Measurements from ENCODE around the gene TTR. TPM values are rescaled to one million over a fixed set of nuclear protein-coding genes. Genes with fewer than 3 reads are reported as not detected.

Gene TTR
- total RNA-seq, 1 donor from 2014 or later, result not detected

GRCh38 chr18:31631526-31631925 is 39.8 kb downstream of the TTR start:
- H3K27me3 Mint-ChIP-seq (ENCODE audit: unreplicated experiment), result no peaks in the 10 kb centered on the region
- peaks cover 34% of the 10 kb centered on the region for H3K36me3 Mint-ChIP-seq (ENCODE audit: low read depth, unreplicated experiment)
- H3K9me3 Mint-ChIP-seq (ENCODE audit: unreplicated experiment), result no peaks in the 10 kb centered on the region
- TF ChIP-seq CTCF (IDR thresholded peaks at IDR 0.05; ENCODE audit: unreplicated experiment), result no peak
- H3K4me1 Mint-ChIP-seq (ENCODE audit: unreplicated experiment), result peaks cover 14% of the 10 kb centered on the region
- H3K27ac Mint-ChIP-seq (ENCODE audit: unreplicated experiment), result no peak overlapping the region
- H3K4me3 Mint-ChIP-seq (ENCODE audit: unreplicated experiment), result no peak overlapping the region
- no peak for DNase-seq (ENCODE audit: low spot score)

GRCh38 chr18:31632356-31632755 is 40.7 kb downstream of the TTR start:
- TF ChIP-seq CTCF (IDR thresholded peaks at IDR 0.05; ENCODE audit: unreplicated experiment), result no peak
- no peaks in the 10 kb centered on the region for H3K9me3 Mint-ChIP-seq (ENCODE audit: unreplicated experiment)
- H3K4me1 Mint-ChIP-seq (ENCODE audit: unreplicated experiment), result peaks cover 14% of the 10 kb centered on the region

GRCh38 chr18:31633392-31634330 is 42.0 kb downstream of the TTR start:
- H3K27ac Mint-ChIP-seq (ENCODE audit: unreplicated experiment), result no peak overlapping the region
- peaks cover 32% of the 10 kb centered on the region for H3K36me3 Mint-ChIP-seq (ENCODE audit: low read depth, unreplicated experiment)
- no peak for DNase-seq (ENCODE audit: low spot score)
- TF ChIP-seq CTCF (IDR thresholded peaks at IDR 0.05; ENCODE audit: unreplicated experiment), result no peak
- H3K4me3 Mint-ChIP-seq (ENCODE audit: unreplicated experiment), result no peak overlapping the region
- H3K27me3 Mint-ChIP-seq (ENCODE audit: unreplicated experiment), result no peaks in the 10 kb centered on the region
- peaks cover 14% of the 10 kb centered on the region for H3K4me1 Mint-ChIP-seq (ENCODE audit: unreplicated experiment)
- no peaks in the 10 kb centered on the region for H3K9me3 Mint-ChIP-seq (ENCODE audit: unreplicated experiment)

More at GRCh38 chr18:31632356-31632755, 40.7 kb downstream of the TTR start:
- Mint-ChIP-seq H3K27me3 (ENCODE audit: unreplicated experiment) (no peaks in the 10 kb centered on the region), H3K36me3 (ENCODE audit: low read depth, unreplicated experiment) (peaks cover 32% of the 10 kb centered on the region), H3K4me3 (ENCODE audit: unreplicated experiment) (no peak overlapping the region), H3K27ac (ENCODE audit: unreplicated experiment) (no peak overlapping the region)
- DNase-seq (ENCODE audit: low spot score), result no peak

GRCh38 chr18:31634331-31634713 is 42.6 kb downstream of the TTR start:
- no peak for DNase-seq (ENCODE audit: low spot score)
- H3K4me1 Mint-ChIP-seq (ENCODE audit: unreplicated experiment), result peaks cover 14% of the 10 kb centered on the region
- no peak for TF ChIP-seq CTCF (IDR thresholded peaks at IDR 0.05; ENCODE audit: unreplicated experiment)
- H3K9me3 Mint-ChIP-seq (ENCODE audit: unreplicated experiment), result no peaks in the 10 kb centered on the region
- H3K27ac Mint-ChIP-seq (ENCODE audit: unreplicated experiment), result no peak overlapping the region
- H3K36me3 Mint-ChIP-seq (ENCODE audit: low read depth, unreplicated experiment), result peaks cover 34% of the 10 kb centered on the region
- H3K27me3 Mint-ChIP-seq (ENCODE audit: unreplicated experiment), result no peaks in the 10 kb centered on the region
- peak overlapping the region; percentile 16 for H3K4me3 Mint-ChIP-seq (ENCODE audit: unreplicated experiment)

GRCh38 chr18:31636387-31636786 is 44.7 kb downstream of the TTR start:
- Mint-ChIP-seq H3K4me3 (ENCODE audit: unreplicated experiment) (no peak overlapping the region), H3K36me3 (ENCODE audit: low read depth, unreplicated experiment) (peaks cover 21% of the 10 kb centered on the region), H3K4me1 (ENCODE audit: unreplicated experiment) (peaks cover 14% of the 10 kb centered on the region), H3K9me3 (ENCODE audit: unreplicated experiment) (no peaks in the 10 kb centered on the region), H3K27ac (ENCODE audit: unreplicated experiment) (no peak overlapping the region), H3K27me3 (ENCODE audit: unreplicated experiment) (no peaks in the 10 kb centered on the region)
- TF ChIP-seq CTCF (IDR thresholded peaks at IDR 0.05; ENCODE audit: unreplicated experiment), result no peak
- DNase-seq (ENCODE audit: low spot score), result no peak
